ENCODE data around the gene CELSR1.
A peak's percentile ranks its signal among the peaks of the same experiment; 100 is the strongest.

The CELSR1 gene

DNA sequence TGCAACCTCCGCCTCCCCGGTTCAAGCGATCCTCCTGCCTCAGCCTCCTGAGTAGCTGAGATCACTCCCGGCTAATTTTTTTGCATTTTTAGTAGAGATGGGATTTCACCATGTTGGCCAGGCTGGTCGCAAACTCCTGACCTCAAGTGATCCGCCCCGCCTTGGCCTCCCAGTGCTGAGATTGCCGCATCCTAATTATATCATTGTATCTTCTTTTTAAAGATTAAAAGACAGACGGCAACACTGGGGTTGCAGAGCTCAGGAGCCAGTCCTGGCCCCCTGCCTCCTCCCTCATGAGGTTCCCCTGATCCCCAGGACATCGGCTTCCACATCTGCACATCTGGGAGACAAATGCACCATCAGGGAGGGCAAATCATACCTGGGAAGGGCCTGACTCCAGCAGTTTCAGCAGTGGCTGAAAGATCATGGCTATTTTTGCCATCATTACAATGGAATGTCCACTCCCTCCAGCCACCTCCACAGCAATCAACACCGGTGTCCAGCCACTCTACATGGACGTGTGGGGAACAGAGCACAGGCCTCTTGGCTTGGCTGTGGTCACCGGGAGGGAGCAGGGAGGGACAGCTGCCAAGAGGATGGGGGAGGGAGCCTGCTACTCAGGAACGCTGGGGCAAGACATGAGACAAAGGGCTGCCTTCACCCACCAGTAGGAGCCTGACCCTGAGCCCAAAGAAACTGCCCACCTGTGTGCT lies 9.2 kb upstream of the CELSR1 start:
- Histone ChIP-seq H3K4me1 (ENCODE audit: control insufficient read depth, insufficient read depth, low read length) (peaks cover 46% of the 10 kb centered on the region), H3K36me3 (ENCODE audit: control insufficient read depth, insufficient read depth, low read length, severe bottlenecking) (no peaks in the 10 kb centered on the region), H3K9ac (ENCODE audit: low read length) (peak overlapping the region; percentile 77), H3K27me3 (replicated peaks; ENCODE audit: control insufficient read depth, insufficient read depth, low read length) (no peaks in the 10 kb centered on the region), H3K9me3 (ENCODE audit: control insufficient read depth, low read length) (no peaks in the 10 kb centered on the region), H3K4me3 (ENCODE audit: low read length) (peak overlapping the region; percentile 53)
- DNase-seq (ENCODE audit: low read depth) = peak; percentile 19

GRCh38 chr22:46545086-46545792 lies 7.8 kb upstream of the CELSR1 start:
- Histone ChIP-seq H3K9ac (ENCODE audit: low read length) (no peak overlapping the region), H3K4me1 (ENCODE audit: control insufficient read depth, insufficient read depth, low read length) (peaks cover 46% of the 10 kb centered on the region), H3K27me3 (replicated peaks; ENCODE audit: control insufficient read depth, insufficient read depth, low read length) (no peaks in the 10 kb centered on the region), H3K4me3 (ENCODE audit: low read length) (no peak overlapping the region), H3K36me3 (ENCODE audit: control insufficient read depth, insufficient read depth, low read length, severe bottlenecking) (no peaks in the 10 kb centered on the region), H3K9me3 (ENCODE audit: control insufficient read depth, low read length) (no peaks in the 10 kb centered on the region)
- peak; percentile 7 for DNase-seq (ENCODE audit: low read depth)

DNA sequence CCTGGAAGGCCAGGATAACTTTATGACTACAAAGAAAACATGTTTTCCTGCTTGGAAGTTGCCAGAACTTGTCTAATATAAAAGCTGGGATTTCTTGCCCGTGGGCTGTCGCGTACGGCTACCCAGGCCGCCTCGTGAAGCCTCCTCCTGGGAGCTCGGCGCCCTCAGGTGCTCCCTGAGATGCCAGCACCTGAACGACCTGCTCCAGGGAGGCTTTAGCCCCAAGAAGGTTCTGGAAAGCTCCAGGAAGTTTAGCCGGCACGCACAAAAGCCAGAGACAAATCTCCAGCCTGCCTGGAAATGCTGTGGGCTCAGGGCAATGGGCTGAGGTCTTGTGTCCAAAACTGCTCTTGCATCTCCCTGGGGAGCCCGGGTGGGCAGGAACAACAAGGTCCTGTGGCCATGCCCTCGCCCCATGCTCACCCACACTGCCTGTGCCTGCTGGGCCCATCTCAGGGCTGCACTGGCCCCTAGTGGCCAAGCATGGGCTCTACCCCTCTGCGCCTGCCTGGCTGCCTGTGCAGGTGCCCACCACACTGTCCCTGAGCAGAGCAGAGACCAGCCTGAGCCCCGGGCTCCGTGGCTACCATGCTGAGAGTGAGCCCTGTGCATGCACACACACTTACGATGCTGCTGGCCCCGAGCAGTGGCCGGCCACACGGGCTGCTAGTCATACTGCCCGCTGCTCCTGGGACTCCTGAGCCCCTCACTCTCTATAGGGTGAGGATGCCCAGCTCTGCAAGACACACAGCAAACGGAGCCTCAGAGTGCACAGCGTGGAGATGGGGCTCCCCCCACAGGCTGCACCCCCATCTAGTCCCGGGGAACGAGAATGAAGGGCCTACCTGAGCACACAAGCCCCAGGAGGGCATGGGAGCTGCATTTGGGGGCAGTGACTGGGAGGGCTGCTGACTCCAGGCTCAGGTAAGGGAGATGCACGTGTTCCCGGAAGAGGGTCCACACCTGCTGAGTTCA lies 4.9 kb upstream of the CELSR1 start:
- DNase-seq (ENCODE audit: low read depth) = peak; percentile 87
- Histone ChIP-seq H3K36me3 (ENCODE audit: control insufficient read depth, insufficient read depth, low read length, severe bottlenecking) (no peaks in the 10 kb centered on the region), H3K9me3 (ENCODE audit: control insufficient read depth, low read length) (no peaks in the 10 kb centered on the region), H3K4me1 (ENCODE audit: control insufficient read depth, insufficient read depth, low read length) (peaks cover 34% of the 10 kb centered on the region), H3K9ac (ENCODE audit: low read length) (no peak overlapping the region), H3K27me3 (replicated peaks; ENCODE audit: control insufficient read depth, insufficient read depth, low read length) (peaks cover 9% of the 10 kb centered on the region), H3K4me3 (ENCODE audit: low read length) (no peak overlapping the region)

DNA sequence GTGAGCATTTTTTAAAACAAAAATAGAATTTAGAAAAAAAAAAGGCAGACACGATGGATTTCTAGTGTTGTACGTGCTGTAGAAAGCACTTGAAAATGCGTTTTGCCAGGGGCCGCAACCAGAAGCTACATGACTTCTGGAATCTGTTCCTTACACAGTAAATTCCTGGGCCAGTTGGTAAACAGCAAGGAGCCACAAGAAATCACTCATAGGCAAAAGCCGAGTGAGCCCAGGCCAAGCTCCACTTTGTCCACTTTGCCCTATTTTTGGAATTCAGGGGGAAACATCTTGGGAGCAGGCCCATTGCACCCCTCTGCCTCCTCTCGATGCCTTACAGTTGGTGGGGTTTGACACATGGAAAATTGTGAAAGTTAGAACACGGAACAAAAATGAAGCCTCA lies 4.1 kb upstream of the CELSR1 start:
- no peak overlapping the region for H3K4me3 ChIP-seq (ENCODE audit: low read length)
- no peaks in the 10 kb centered on the region for H3K36me3 ChIP-seq (ENCODE audit: control insufficient read depth, insufficient read depth, low read length, severe bottlenecking)
- no peak overlapping the region for H3K9ac ChIP-seq (ENCODE audit: low read length)
- H3K9me3 ChIP-seq (ENCODE audit: control insufficient read depth, low read length) = no peaks in the 10 kb centered on the region
- H3K27me3 ChIP-seq (replicated peaks; ENCODE audit: control insufficient read depth, insufficient read depth, low read length) = peaks cover 9% of the 10 kb centered on the region
- H3K4me1 ChIP-seq (ENCODE audit: control insufficient read depth, insufficient read depth, low read length) = peaks cover 27% of the 10 kb centered on the region
- DNase-seq (ENCODE audit: low read depth) = no peak

- H3K9ac ChIP-seq (ENCODE audit: low read length) = no peak overlapping the region
- H3K27me3 ChIP-seq (replicated peaks; ENCODE audit: control insufficient read depth, insufficient read depth, low read length) = peaks cover 13% of the 10 kb centered on the region
- H3K9me3 ChIP-seq (ENCODE audit: control insufficient read depth, low read length) = no peaks in the 10 kb centered on the region
- H3K4me3 ChIP-seq (ENCODE audit: low read length) = no peak overlapping the region
- DNase-seq (ENCODE audit: low read depth) = no peak
- H3K36me3 ChIP-seq (ENCODE audit: control insufficient read depth, insufficient read depth, low read length, severe bottlenecking) = no peaks in the 10 kb centered on the region
- peaks cover 21% of the 10 kb centered on the region for H3K4me1 ChIP-seq (ENCODE audit: control insufficient read depth, insufficient read depth, low read length)
Measured at GRCh38 chr22:46540874-46541273, 3.5 kb upstream of the CELSR1 start.

- Histone ChIP-seq H3K27me3 (replicated peaks; ENCODE audit: control insufficient read depth, insufficient read depth, low read length) (peaks cover 18% of the 10 kb centered on the region), H3K9ac (ENCODE audit: low read length) (peak overlapping the region; percentile 43), H3K36me3 (ENCODE audit: control insufficient read depth, insufficient read depth, low read length, severe bottlenecking) (no peaks in the 10 kb centered on the region), H3K4me3 (ENCODE audit: low read length) (peak overlapping the region; percentile 69), H3K4me1 (ENCODE audit: control insufficient read depth, insufficient read depth, low read length) (peaks cover 16% of the 10 kb centered on the region), H3K9me3 (ENCODE audit: control insufficient read depth, low read length) (no peaks in the 10 kb centered on the region)
- DNase-seq (ENCODE audit: low read depth) = no peak
Measured at GRCh38 chr22:46539169-46539568, 1.7 kb upstream of the CELSR1 start.

- Histone ChIP-seq H3K4me3 (ENCODE audit: low read length) (peak overlapping the region; percentile 69), H3K9ac (ENCODE audit: low read length) (peak overlapping the region; percentile 43), H3K4me1 (ENCODE audit: control insufficient read depth, insufficient read depth, low read length) (peaks cover 16% of the 10 kb centered on the region), H3K9me3 (ENCODE audit: control insufficient read depth, low read length) (no peaks in the 10 kb centered on the region), H3K27me3 (replicated peaks; ENCODE audit: control insufficient read depth, insufficient read depth, low read length) (peaks cover 18% of the 10 kb centered on the region), H3K36me3 (ENCODE audit: control insufficient read depth, insufficient read depth, low read length, severe bottlenecking) (no peaks in the 10 kb centered on the region)
- peak; percentile 58 for DNase-seq (ENCODE audit: low read depth)
Measured at GRCh38 chr22:46538814-46539160, 1.4 kb upstream of the CELSR1 start.

- H3K4me3 ChIP-seq (ENCODE audit: low read length) = peak overlapping the region; percentile 69
- DNase-seq (ENCODE audit: low read depth) = peak; percentile 55
- H3K9me3 ChIP-seq (ENCODE audit: control insufficient read depth, low read length) = no peaks in the 10 kb centered on the region
- H3K27me3 ChIP-seq (replicated peaks; ENCODE audit: control insufficient read depth, insufficient read depth, low read length) = peaks cover 18% of the 10 kb centered on the region
- peaks cover 16% of the 10 kb centered on the region for H3K4me1 ChIP-seq (ENCODE audit: control insufficient read depth, insufficient read depth, low read length)
- peak overlapping the region; percentile 43 for H3K9ac ChIP-seq (ENCODE audit: low read length)
- H3K36me3 ChIP-seq (ENCODE audit: control insufficient read depth, insufficient read depth, low read length, severe bottlenecking) = no peaks in the 10 kb centered on the region
Measured at GRCh38 chr22:46537946-46538813, 760 bp upstream of the CELSR1 start.

DNA sequence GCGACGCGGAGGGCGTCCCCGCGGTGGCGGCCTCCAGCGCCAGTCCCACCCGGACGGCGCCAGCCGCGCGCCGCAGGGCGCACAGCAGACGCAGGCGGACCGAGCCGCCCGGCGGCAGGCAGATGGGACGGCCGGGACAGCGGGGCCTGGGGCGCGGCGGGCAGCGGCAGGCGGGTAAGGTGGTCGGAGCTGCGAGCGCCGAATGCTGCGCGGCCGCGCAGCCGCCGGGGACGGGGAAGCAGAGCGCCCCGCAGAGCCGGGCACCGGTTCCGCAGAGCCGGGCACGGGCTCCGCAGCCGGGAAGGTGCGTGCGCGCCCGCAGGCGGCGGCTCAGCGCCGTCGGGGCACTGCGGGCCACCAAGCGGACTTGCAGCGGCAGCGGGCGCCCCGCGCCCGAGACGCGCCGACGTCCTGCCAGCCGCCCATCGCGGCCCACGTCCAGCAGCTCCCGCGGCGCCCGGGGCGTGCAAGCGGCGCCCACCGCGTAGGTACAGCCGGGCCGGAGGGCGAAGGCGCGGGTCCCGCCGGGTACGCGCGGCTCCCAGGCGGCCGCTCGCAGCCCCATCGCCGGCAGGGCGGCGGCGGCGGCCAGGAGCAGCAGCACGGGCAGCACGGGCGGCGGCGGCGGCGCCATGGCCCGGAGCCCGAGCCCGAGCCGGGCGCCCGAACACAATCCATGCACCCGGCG lies 739 bp downstream of the CELSR1 start:
- Histone ChIP-seq H3K9ac (ENCODE audit: low read length) (no peak overlapping the region), H3K27me3 (replicated peaks; ENCODE audit: control insufficient read depth, insufficient read depth, low read length) (peaks cover 18% of the 10 kb centered on the region), H3K4me1 (ENCODE audit: control insufficient read depth, insufficient read depth, low read length) (peaks cover 11% of the 10 kb centered on the region), H3K9me3 (ENCODE audit: control insufficient read depth, low read length) (no peaks in the 10 kb centered on the region), H3K4me3 (ENCODE audit: low read length) (no peak overlapping the region), H3K36me3 (ENCODE audit: control insufficient read depth, insufficient read depth, low read length, severe bottlenecking) (no peaks in the 10 kb centered on the region)
- DNase-seq (ENCODE audit: low read depth) = no peak

- no peak for DNase-seq (ENCODE audit: low read depth)
- H3K9ac ChIP-seq (ENCODE audit: low read length) = no peak overlapping the region
- no peaks in the 10 kb centered on the region for H3K36me3 ChIP-seq (ENCODE audit: control insufficient read depth, insufficient read depth, low read length, severe bottlenecking)
- no peaks in the 10 kb centered on the region for H3K9me3 ChIP-seq (ENCODE audit: control insufficient read depth, low read length)
- H3K4me3 ChIP-seq (ENCODE audit: low read length) = no peak overlapping the region
- peaks cover 11% of the 10 kb centered on the region for H3K4me1 ChIP-seq (ENCODE audit: control insufficient read depth, insufficient read depth, low read length)
- peaks cover 18% of the 10 kb centered on the region for H3K27me3 ChIP-seq (replicated peaks; ENCODE audit: control insufficient read depth, insufficient read depth, low read length)
Measured at GRCh38 chr22:46535876-46536536, 1.4 kb downstream of the CELSR1 start.
